GM12878 (cell line): Measurements from ENCODE around the gene TMED10. TPM values are rescaled to one million over a fixed set of nuclear protein-coding genes. Genes with fewer than 3 reads are reported as not detected.

Source experiments
- ATAC-seq: fragments of 200-7000 bp; cut with Tn5 transposase; 3 replicates; pipeline ENCODE4 v1.9.1; 2020; ENCODE audit warnings: mild to moderate bottlenecking, moderate library complexity
- BruUV-seq: library from RNA; stranded (reverse); fragments of 400-500 nt; replicated peaks from 2 replicates; lab custom pipeline; 2021; lab: Mats Ljungman, UMichigan
- CTCF ChIA-PET: fragments of 300-600 bp; sonication (Branson Sonifier 250); formaldehyde crosslinking; extraction: SDS; loops from one replicate; lab custom pipeline; 2021; ENCODE audit warnings: inconsistent platforms; lab: Yijun Ruan, JAX
- POLR2A ChIA-PET: fragments of 350-600 bp; formaldehyde crosslinking; extraction: SDS; loops from one replicate; lab custom pipeline; 2021; ENCODE audit warnings: inconsistent platforms; lab: Charles Lee
- RAD21 ChIA-PET: fragments of 300-600 bp; sonication (Branson Sonifier 250); formaldehyde crosslinking; loops from one replicate; lab custom pipeline; 2023; ENCODE audit warnings: antibody characterized with exemption; ENCODE audit not compliant: unreplicated experiment; lab: Charles Lee
- SMC1A ChIA-PET: fragments of 300-600 bp; sonication (Branson Sonifier 250); formaldehyde crosslinking; loops from one replicate; lab custom pipeline; 2023; ENCODE audit not compliant: unreplicated experiment, uncharacterized antibody; lab: Charles Lee
- DNase-seq: peaks from one replicate; pipeline ENCODE4 v3.0.0-alpha.2; 2011; ENCODE audit warnings: low read depth, low spot score
- FAIRE-seq: peaks from 3 replicates; lab custom pipeline; 2011; peaks lifted over from hg19 to GRCh38; lab: Jason Lieb, UNC
- H2AFZ ChIP-seq: 2 replicates; pipeline ENCODE4 v1.6.0; 2011; ENCODE audit warnings: low read depth, low read length, control low read depth; ENCODE audit not compliant: control insufficient read depth
- H3K27ac ChIP-seq: 2 replicates; pipeline ENCODE4 v1.5.1; 2011; ENCODE audit warnings: control low read depth; ENCODE audit not compliant: control insufficient read depth, insufficient read depth
- H3K27me3 ChIP-seq, 2 experiments: replicated peaks in 1 of 2; 2 replicates each; pipeline versions ENCODE4 v1.6.0 to v1.6.1; 2011; ENCODE audit warnings: low read length in 1 of 2; ENCODE audit not compliant: control insufficient read depth in 2 of 2, insufficient read depth in 2 of 2
- H3K36me3 ChIP-seq, 2 experiments: 2 replicates each; pipeline ENCODE4 v1.5.1; 2011; ENCODE audit warnings: low read length in 1 of 2; ENCODE audit not compliant: control insufficient read depth in 2 of 2, insufficient read depth in 2 of 2
- H3K4me1 ChIP-seq: 2 replicates; pipeline ENCODE4 v1.6.1; 2011; ENCODE audit warnings: mild to moderate bottlenecking, low read length, moderate library complexity, mixed read lengths; ENCODE audit not compliant: control insufficient read depth, insufficient read depth
- H3K4me2 ChIP-seq: 2 replicates; pipeline ENCODE4 v1.6.0; 2011; ENCODE audit warnings: control low read depth; ENCODE audit not compliant: control insufficient read depth, insufficient read depth
- H3K4me3 ChIP-seq: fragments of 200-600 bp; sonication (generic); 2 replicates; pipeline ENCODE4 v1.5.1; 2016
- H3K79me2 ChIP-seq: 2 replicates; pipeline ENCODE4 v1.6.0; 2011; ENCODE audit warnings: low read length; ENCODE audit not compliant: control insufficient read depth, insufficient read depth
- H3K9ac ChIP-seq: 2 replicates; pipeline ENCODE4 v1.8.0; 2011; ENCODE audit warnings: low read length, control low read depth, mixed read lengths; ENCODE audit not compliant: control insufficient read depth, insufficient read depth
- H3K9me3 ChIP-seq: replicated peaks from 3 replicates; pipeline ENCODE4 v1.5.1; 2011; ENCODE audit warnings: mild to moderate bottlenecking, low read length; ENCODE audit not compliant: control insufficient read depth, insufficient read depth
- H4K20me1 ChIP-seq: 2 replicates; pipeline ENCODE4 v1.6.0; 2011; ENCODE audit not compliant: control insufficient read depth, insufficient read depth
- BCL11A ChIP-seq: IDR thresholded peaks from 2 replicates; pipeline ENCODE4 v1.6.1; 2011; ENCODE audit warnings: low read depth, low read length
- GATAD2B ChIP-seq: fragments of 450-650 bp; conservative IDR thresholded peaks from 2 replicates; pipeline ENCODE4 v1.6.1; 2017; ENCODE audit warnings: low read depth, mild to moderate bottlenecking, moderate library complexity
- MTA3 ChIP-seq: IDR thresholded peaks from 2 replicates; pipeline ENCODE4 v1.6.1; 2012; ENCODE audit warnings: low read length, inconsistent platforms, borderline replicate concordance
- NBN ChIP-seq: fragments of 450-650 bp; IDR thresholded peaks from 2 replicates; pipeline ENCODE4 v1.6.1; 2016
- NRF1 ChIP-seq: conservative IDR thresholded peaks from 2 replicates; pipeline ENCODE4 v1.6.1; 2011; ENCODE audit warnings: mild to moderate bottlenecking, low read depth, low read length, improper control_type of control experiment
- WRNIP1 ChIP-seq: IDR thresholded peaks from 2 replicates; pipeline ENCODE4 v1.6.1; 2011; ENCODE audit warnings: low read depth, low read length, improper control_type of control experiment, borderline replicate concordance
- ZNF384 ChIP-seq: IDR thresholded peaks from 2 replicates; pipeline ENCODE4 v1.6.1; 2012; ENCODE audit warnings: low read depth, mild to moderate bottlenecking, low read length, improper control_type of control experiment, borderline replicate concordance
- ZSCAN29 ChIP-seq: fragments of 450-650 bp; IDR thresholded peaks from 2 replicates; pipeline ENCODE4 v1.6.1; 2017; ENCODE audit warnings: mild to moderate bottlenecking, moderate library complexity
- WGBS: methylation state at CpG from one replicate; pipeline ENCODE4 v1.1.6; 2016; ENCODE audit warnings: low lambda C conversion rate; ENCODE audit not compliant: insufficient replicate concordance, insufficient coverage; ENCODE audit errors: missing lambda C conversion rate; 5-methylcytosine and 5-hydroxymethylcytosine counted together
- in situ Hi-C: fragments of 300-500 bp; cut with MboI; formaldehyde crosslinking; loops from 9 replicates; pipeline ENCODE4 v1.14.3; 2018; ENCODE audit warnings: mixed read lengths
- intact Hi-C: fragments of 100-400 bp; cut with micrococcal nuclease; formaldehyde crosslinking; loops from one replicate; pipeline ENCODE4 v1.14.2; 2022; ENCODE audit not compliant: unreplicated experiment
- polyA plus RNA-seq, 11 experiments: library from polyadenylated mRNA; depleted of rRNA in 4 of 11; unstranded in 6 of 11; stranded (reverse) in 5 of 11; fragments of >200 nt; fragmentation: Nextera tagmentation in 4 of 11; fragmentation: Illumina TruSeq in 1 of 11; extraction: Ambion mirVana in 4 of 11; extraction: Trizol in 1 of 11; gene quantifications; 1 replicate in 1 of 11; 2 replicates in 10 of 11; pipeline versions ENCODE4 v1.2.1 to v1.2.3, GENCODE V29; 2011 to 2016; ENCODE audit warnings: inconsistent platforms in 2 of 11, missing spikeins in 2 of 11, low read depth in 1 of 11
- total RNA-seq, 4 experiments: library from RNA; depleted of rRNA in 3 of 4; stranded (reverse); fragments of >200 nt in 3 of 4; fragmentation: Illumina TruSeq in 1 of 4; extraction: Trizol in 1 of 4; gene quantifications; 2 replicates each; pipeline versions ENCODE4 v1.2.1 to v1.2.3, GENCODE V29; 2013 to 2021

TMED10 gene
- total and polyA plus RNA-seq, 10 of the 15 experiments (the other 5 are each of a cell fraction or from before 2014, with no cell fraction given), result 99.8 to 270 (median 180) TPM

DNA sequence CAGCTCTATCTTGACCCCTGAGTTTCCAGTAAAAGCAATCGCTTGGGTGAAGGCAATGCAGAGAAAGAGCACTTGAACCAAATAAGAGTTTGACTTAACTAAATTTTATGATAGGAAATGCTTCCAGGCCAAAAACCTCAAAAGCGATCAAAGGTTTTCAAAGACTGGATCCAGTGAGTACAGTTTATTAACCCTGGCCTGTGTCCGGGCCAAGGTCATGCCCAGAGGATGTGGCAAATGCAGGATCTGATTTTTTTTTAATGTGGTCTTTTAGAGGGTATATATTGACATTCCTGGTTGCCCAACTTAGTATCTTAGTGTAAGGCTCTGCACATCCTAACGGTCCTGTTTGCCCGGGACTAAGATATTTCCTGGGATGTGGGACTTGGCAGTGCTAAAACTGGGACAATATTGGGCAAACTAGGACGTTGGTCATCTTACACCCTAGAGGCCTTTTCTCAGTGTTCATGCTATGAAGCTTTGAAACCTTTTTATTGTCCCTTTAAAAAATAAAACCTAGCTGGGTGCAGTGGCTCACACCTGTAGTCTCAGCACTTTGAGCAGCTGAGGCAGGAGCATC is 40.1 kb upstream of the TMED10 start:
- Histone ChIP-seq H3K9me3 (no peaks in the 10 kb centered on the region), H3K27me3 (no peaks in the 10 kb centered on the region; a peak in 1 of 4 replicates), H4K20me1 (no peaks in the 10 kb centered on the region), H3K79me2 (no peaks in the 10 kb centered on the region), H3K4me1 (peaks cover 3% of the 10 kb centered on the region), H3K4me3 (no peak overlapping the region), H2AFZ (no peak overlapping the region), H3K27ac (no peak overlapping the region), H3K9ac (no peak overlapping the region), H3K4me2 (no peak overlapping the region), H3K36me3 (no peaks in the 10 kb centered on the region)
- WGBS, result 70% methylated on average over 6 of the region's 6 CpGs
- ATAC-seq (no peak), DNase-seq (no peak), FAIRE-seq (no peak)
- CTCF ChIA-PET, result no interaction called here
- no TSS peak for BruUV-seq
- RAD21 ChIA-PET, result no interaction called here
- in situ Hi-C loops (no loop called here), intact Hi-C loops (no loop called here)
- TF ChIP-seq ZNF384 (no peak), NBN (no peak), GATAD2B (no peak)
- SMC1A ChIA-PET, result interaction anchor here (0.8 to 1.0 kb wide), 2 partner anchors 56 to 73 kb away, joined by 3 read pairs; no protein-coding TSS in a partner anchor
- POLR2A ChIA-PET, result interaction anchor here (1.3 kb wide), 1 partner anchor 34 kb away, joined by 4 read pairs; no protein-coding TSS in a partner anchor

GRCh38 chr14:75215520-75215919 is 39.1 kb upstream of the TMED10 start:
- SMC1A ChIA-PET, result interaction anchor here (1.0 kb wide), 1 partner anchor 74 kb away, joined by 3 read pairs; no protein-coding TSS in a partner anchor
- intact Hi-C loops, result no loop called here
- Histone ChIP-seq H3K27ac (no peak overlapping the region), H3K9me3 (no peaks in the 10 kb centered on the region), H3K79me2 (no peaks in the 10 kb centered on the region), H3K9ac (no peak overlapping the region), H3K36me3 (no peaks in the 10 kb centered on the region), H2AFZ (no peak overlapping the region)
- CTCF ChIA-PET, result interaction anchor here (0.9 kb wide), 1 partner anchor 49 kb away, joined by 3 read pairs; no protein-coding TSS in a partner anchor
- no peak for DNase-seq
- no peak for TF ChIP-seq WRNIP1
- no peak for TF ChIP-seq ZSCAN29
- TF ChIP-seq MTA3, result no peak
- TF ChIP-seq NRF1, result no peak
- no peak for TF ChIP-seq BCL11A
- TF ChIP-seq, all 136 proteins: peak for 0
- H3K4me3 ChIP-seq, result no peak overlapping the region
- WGBS, result 80% methylated on average over 6 of the region's 6 CpGs
- BruUV-seq, result no TSS peak
- in situ Hi-C loops, result no loop called here
- H3K27me3 ChIP-seq, result no peaks in the 10 kb centered on the region; a peak in 1 of 4 replicates
- no peak for ATAC-seq
- H3K4me2 ChIP-seq, result no peak overlapping the region
- FAIRE-seq, result no peak
- RAD21 ChIA-PET, result interaction anchor here (0.7 kb wide), 1 partner anchor 81 kb away, joined by 3 read pairs; no protein-coding TSS in a partner anchor
- H4K20me1 ChIP-seq, result no peaks in the 10 kb centered on the region
- POLR2A ChIA-PET, result interaction anchor here (1.4 kb wide), 1 partner anchor 11 kb away, joined by 3 read pairs; no protein-coding TSS in a partner anchor
- H3K4me1 ChIP-seq, result peaks cover 9% of the 10 kb centered on the region
